ENCODE data around the gene IL2RG. TPM values are rescaled to one million over a fixed set of nuclear protein-coding genes. Genes with fewer than 3 reads are reported as not detected.

Gene IL2RG
- total RNA-seq, 1 experiment from 2014 or later: not detected

Other genes starting within 250 kb of the IL2RG start
- not detected in 2 replicates for gene TEX11, start 202.9 kb downstream of the IL2RG start, total RNA-seq (2014; rRNA removed; shearing (Covaris generic); ENCODE audit: low replicate concordance)
- not detected in 2 replicates for gene SLC7A3, start 180.5 kb downstream of the IL2RG start, total RNA-seq (2014; rRNA removed; shearing (Covaris generic); ENCODE audit: low replicate concordance)
- gene SNX12, start 43.2 kb downstream of the IL2RG start, total RNA-seq (2014; rRNA removed; shearing (Covaris generic); ENCODE audit: low replicate concordance): 35.4 and 101 TPM in 2 replicates
- gene FOXO4, start 15.7 kb downstream of the IL2RG start, total RNA-seq (2014; rRNA removed; shearing (Covaris generic); ENCODE audit: low replicate concordance): 3.8 and 4.9 TPM in 2 replicates
- not detected in 2 replicates for gene CXorf65, start 4.8 kb downstream of the IL2RG start, total RNA-seq (2014; rRNA removed; shearing (Covaris generic); ENCODE audit: low replicate concordance)
- 9.3 and 11.1 TPM in 2 replicates for gene MED12, start 7.0 kb upstream of the IL2RG start, total RNA-seq (2014; rRNA removed; shearing (Covaris generic); ENCODE audit: low replicate concordance)
- gene NLGN3, start 33.3 kb upstream of the IL2RG start, total RNA-seq (2014; rRNA removed; shearing (Covaris generic); ENCODE audit: low replicate concordance): 0.07 and 0.10 TPM in 2 replicates
- not detected in 2 replicates for gene GJB1, start 111.6 kb upstream of the IL2RG start, total RNA-seq (2014; rRNA removed; shearing (Covaris generic); ENCODE audit: low replicate concordance)
- 2.7 and 10.0 TPM in 2 replicates for gene ZMYM3, start 142.6 kb upstream of the IL2RG start, total RNA-seq (2014; rRNA removed; shearing (Covaris generic); ENCODE audit: low replicate concordance)
- gene NONO, start 172.1 kb upstream of the IL2RG start, total RNA-seq (2014; rRNA removed; shearing (Covaris generic); ENCODE audit: low replicate concordance): 471 and 489 TPM in 2 replicates
- gene ITGB1BP2, start 190.2 kb upstream of the IL2RG start, total RNA-seq (2014; rRNA removed; shearing (Covaris generic); ENCODE audit: low replicate concordance): 0.86 and 0.92 TPM in 2 replicates

Data from MG63 (cell line).